GM12865 (cell line): ENCODE data around the gene ADSS1.

Experiments used
- DNase-seq: peaks from one replicate; pipeline ENCODE4 v3.0.0; 2010; ENCODE audit warnings: low read depth
- H3K4me3 ChIP-seq: 2 replicates; pipeline ENCODE4 v1.5.1; 2011; ENCODE audit warnings: mild to moderate bottlenecking, low read depth, low read length, control low read depth
- CTCF ChIP-seq: IDR thresholded peaks from 2 replicates; pipeline ENCODE4 v1.5.1; 2011; ENCODE audit warnings: low read length, control low read depth, low read depth, inconsistent platforms; ENCODE audit not compliant: insufficient read depth; ENCODE audit errors: missing control alignments

The ADSS1 gene

DNA sequence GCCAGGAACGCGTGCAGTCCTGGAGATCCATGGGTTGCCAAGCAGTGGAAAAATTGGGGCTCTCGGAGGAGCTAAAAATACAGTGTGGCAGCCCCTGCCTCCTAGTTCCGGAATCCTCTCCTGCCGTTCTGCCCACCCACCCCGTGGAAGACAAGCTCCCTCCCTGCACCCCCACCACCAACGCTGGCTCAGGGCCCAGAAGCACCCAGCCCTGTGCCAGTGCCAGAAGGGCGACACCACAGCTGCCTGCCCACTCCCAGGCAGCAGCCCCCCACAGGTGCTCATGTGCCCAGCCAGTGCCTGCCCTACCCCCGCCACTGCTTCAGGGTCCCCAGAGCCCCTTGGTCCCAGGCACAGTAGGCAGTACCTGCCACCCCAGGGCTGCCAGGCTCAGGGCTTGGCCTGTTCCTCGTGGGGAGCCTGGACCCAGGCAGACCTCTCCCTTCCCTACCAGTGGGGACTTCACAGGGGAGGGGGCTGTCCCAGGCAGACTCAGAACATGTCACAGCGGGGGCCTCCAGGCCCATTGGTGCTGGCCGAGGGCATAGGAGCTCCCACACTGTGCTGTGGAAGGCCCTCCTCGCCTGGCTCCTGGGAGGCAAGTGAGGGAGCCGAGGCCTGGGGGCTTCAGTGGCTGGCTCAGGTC, 27.2 kb upstream of the ADSS1 start:
- H3K4me3 ChIP-seq = no peak overlapping the region
- TF ChIP-seq CTCF = no peak
- no peak for DNase-seq

GRCh38 chr14:104697317-104697703, 26.7 kb upstream of the ADSS1 start:
- TF ChIP-seq CTCF = no peak
- DNase-seq = no peak
- no peak overlapping the region for H3K4me3 ChIP-seq

DNA sequence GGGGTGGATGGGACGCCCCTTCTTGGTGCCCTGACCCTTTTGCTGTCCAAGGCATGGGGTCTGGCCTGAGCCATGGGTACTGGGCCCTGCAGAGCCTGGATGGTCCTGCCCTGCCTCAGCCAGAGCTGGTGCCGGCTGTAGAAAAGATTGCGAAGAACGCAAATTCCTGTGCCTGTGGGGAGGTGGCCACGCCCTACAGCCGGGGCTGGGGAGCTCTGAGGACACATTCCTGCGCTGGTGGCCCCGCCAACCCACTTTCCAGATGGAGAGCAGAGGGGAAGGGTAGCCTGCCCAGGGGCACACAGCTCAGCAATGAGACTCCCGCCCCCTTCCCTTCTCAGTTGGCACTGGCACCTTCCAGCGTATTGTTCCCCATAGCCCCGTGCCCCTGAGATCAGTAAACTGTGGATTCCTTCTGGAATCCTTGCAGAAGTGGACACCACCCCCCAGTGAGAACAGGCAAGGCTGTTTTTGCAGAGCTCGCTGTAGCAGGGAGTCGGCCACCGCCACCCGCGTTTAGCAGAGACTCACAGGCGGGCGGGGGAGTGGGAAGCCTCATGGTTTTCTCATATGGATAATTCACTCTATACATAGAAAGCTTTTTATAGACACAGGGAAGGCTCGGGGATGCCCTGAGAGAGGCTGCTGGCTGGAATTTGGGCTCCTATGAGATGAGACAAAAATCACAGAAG, 26.0 kb upstream of the ADSS1 start:
- H3K4me3 ChIP-seq = no peak overlapping the region
- no peak for TF ChIP-seq CTCF
- no peak for DNase-seq

- no peak overlapping the region for H3K4me3 ChIP-seq
- DNase-seq = no peak
- no peak for TF ChIP-seq CTCF
Observed at GRCh38 chr14:104698688-104699425, 25.2 kb upstream of the ADSS1 start.

GRCh38 chr14:104699426-104699748, 24.6 kb upstream of the ADSS1 start:
- TF ChIP-seq CTCF = no peak
- no peak for DNase-seq
- H3K4me3 ChIP-seq = no peak overlapping the region

GRCh38 chr14:104700225-104700651, 23.8 kb upstream of the ADSS1 start:
- H3K4me3 ChIP-seq = no peak overlapping the region
- no peak for DNase-seq
- no peak for TF ChIP-seq CTCF

GRCh38 chr14:104700747-104701217, 23.2 kb upstream of the ADSS1 start:
- no peak for TF ChIP-seq CTCF
- no peak for DNase-seq
- H3K4me3 ChIP-seq = no peak overlapping the region
